Panc1 (cell line): ENCODE measurements around the gene TNN. TPM values are rescaled to one million over a fixed set of nuclear protein-coding genes. Genes with fewer than 3 reads are reported as not detected.

Source experiments
- ATAC-seq: fragments of 200-7000 bp; cut with Tn5 transposase; 2 replicates; pipeline ENCODE4 v1.9.1; 2020; ENCODE audit warnings: mild to moderate bottlenecking, moderate library complexity
- BruUV-seq: library from RNA; stranded (reverse); fragments of 400-500 nt; replicated peaks from 2 replicates; lab custom pipeline; 2021; lab: Mats Ljungman, UMichigan
- CTCF ChIA-PET: fragments of 300-600 bp; sonication (Branson Sonifier 250); formaldehyde crosslinking; loops from one replicate; lab custom pipeline; 2022; ENCODE audit warnings: antibody characterized with exemption; lab: Charles Lee
- POLR2A ChIA-PET: fragments of 300-600 bp; sonication (Branson Sonifier 250); formaldehyde crosslinking; loops from one replicate; lab custom pipeline; 2022; ENCODE audit warnings: antibody characterized with exemption; lab: Charles Lee
- DNase-seq: peaks from one replicate; pipeline ENCODE4 v3.0.0-alpha.2; 2010; ENCODE audit warnings: low read depth, low spot score
- H3K27ac ChIP-seq: 2 replicates; pipeline ENCODE4 v1.5.1; 2011; ENCODE audit warnings: mild to moderate bottlenecking, low read length, inconsistent platforms
- H3K27me3 ChIP-seq: fragments of 200-500 bp; sonication (Bioruptor generic); 2 replicates; pipeline ENCODE4 v1.6.0; 2014; ENCODE audit warnings: low read length, inconsistent platforms; ENCODE audit not compliant: control insufficient read depth, insufficient read depth
- H3K36me3 ChIP-seq: fragments of 200-500 bp; sonication (Bioruptor generic); 2 replicates; pipeline ENCODE4 v1.5.1; 2014; ENCODE audit warnings: inconsistent platforms, mild to moderate bottlenecking, low read length, moderate library complexity; ENCODE audit not compliant: control insufficient read depth, insufficient read depth
- H3K4me1 ChIP-seq: 2 replicates; pipeline ENCODE4 v1.5.1; 2011; ENCODE audit warnings: inconsistent platforms, mild to moderate bottlenecking, low read length, moderate library complexity; ENCODE audit not compliant: control insufficient read depth, insufficient read depth
- H3K4me3 ChIP-seq, 2 experiments: 2 replicates each; pipeline ENCODE4 v1.5.1; 2011 to 2012; ENCODE audit warnings: low read depth in 2 of 2, low read length in 2 of 2, mild to moderate bottlenecking in 2 of 2, inconsistent platforms in 1 of 2, moderate library complexity in 1 of 2
- H3K9me3 ChIP-seq: fragments of 200-500 bp; sonication (Bioruptor generic); 2 replicates; pipeline ENCODE4 v1.5.1; 2014; ENCODE audit warnings: low read depth, mild to moderate bottlenecking, inconsistent platforms, low read length, moderate library complexity; ENCODE audit not compliant: control insufficient read depth, insufficient read depth
- POLR2AphosphoS5 ChIP-seq: IDR thresholded peaks from 2 replicates; pipeline ENCODE4 v1.6.1; 2012; ENCODE audit warnings: mild to moderate bottlenecking, low read depth, low read length, moderate library complexity
- REST ChIP-seq, 2 experiments: IDR thresholded peaks; 2 replicates each; pipeline ENCODE4 v1.6.1; 2011 to 2012; ENCODE audit warnings: low read depth in 2 of 2, control low read depth in 1 of 2, low read length in 1 of 2, mild to moderate bottlenecking in 1 of 2, moderate library complexity in 1 of 2; ENCODE audit not compliant: insufficient read depth in 1 of 2
- SIN3A ChIP-seq: IDR thresholded peaks from 2 replicates; pipeline ENCODE4 v1.6.1; 2012; ENCODE audit warnings: low read depth, mild to moderate bottlenecking, low read length, moderate library complexity, borderline replicate concordance; ENCODE audit not compliant: insufficient read depth
- TCF7L2 ChIP-seq: IDR thresholded peaks from 2 replicates; pipeline ENCODE4 v1.6.1; 2011; ENCODE audit warnings: mild to moderate bottlenecking, low read depth, low read length, inconsistent platforms
- in situ Hi-C: cut with HindIII; loops from 2 replicates; pipeline ENCODE4 v1.10.0; 2016; ENCODE audit warnings: low sequenced_read_pairs, low pct_unique_long_range_greater_than_20kb
- intact Hi-C: fragments of 100-400 bp; cut with micrococcal nuclease; formaldehyde crosslinking; loops from one replicate; pipeline ENCODE4 v1.10.0; 2022; ENCODE audit not compliant: unreplicated experiment
- total RNA-seq: library from RNA; stranded (reverse); gene quantifications from one replicate; pipeline ENCODE4 v1.2.1, GENCODE V29; 2021; ENCODE audit not compliant: unreplicated experiment
- TF ChIP-seq, protein P1 (sequence below): fragments of 450-650 bp; IDR thresholded peaks from 2 replicates; pipeline ENCODE4 v1.5.1; 2017; ENCODE audit warnings: mild to moderate bottlenecking

TNN gene
- total RNA-seq, 1 experiment from 2014 or later, result not detected

DNA sequence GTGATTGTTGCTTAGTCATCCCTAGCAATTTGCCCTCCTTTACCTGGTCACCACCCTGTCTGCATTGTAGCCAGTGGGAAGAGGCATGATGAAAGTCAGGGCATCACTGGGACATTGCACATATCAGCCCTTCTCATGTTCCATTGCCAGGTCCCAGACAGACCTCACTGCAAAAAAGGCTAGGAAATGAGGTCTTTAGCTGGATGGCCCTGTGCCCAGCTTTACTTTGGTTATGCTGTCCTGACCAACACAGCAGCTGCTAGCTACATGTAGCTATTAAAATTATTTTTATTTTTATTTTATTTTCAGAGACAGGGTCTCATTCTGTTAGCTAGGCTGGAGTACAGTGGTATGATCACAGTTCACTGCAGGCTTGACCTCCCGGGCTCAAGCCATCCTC lies 52.9 kb downstream of the TNN start:
- no peaks in the 10 kb centered on the region for H3K9me3 ChIP-seq

GRCh38 chr1:175124861-175125260 lies 57.2 kb downstream of the TNN start:
- in situ Hi-C loops (no loop called here), intact Hi-C loops (loop anchor here (1.0 kb wide), 1 partner anchor 95 kb away; no protein-coding TSS in a partner anchor)
- TF ChIP-seq POLR2AphosphoS5 (no peak), TCF7L2 (no peak), REST (IDR thresholded peaks at IDR 0.05; ENCODE audit: insufficient read depth in 1 of 2, low read depth in 2 of 2, low read length in 1 of 2) (no peak), SIN3A (no peak)
- TF ChIP-seq, protein P1, sequence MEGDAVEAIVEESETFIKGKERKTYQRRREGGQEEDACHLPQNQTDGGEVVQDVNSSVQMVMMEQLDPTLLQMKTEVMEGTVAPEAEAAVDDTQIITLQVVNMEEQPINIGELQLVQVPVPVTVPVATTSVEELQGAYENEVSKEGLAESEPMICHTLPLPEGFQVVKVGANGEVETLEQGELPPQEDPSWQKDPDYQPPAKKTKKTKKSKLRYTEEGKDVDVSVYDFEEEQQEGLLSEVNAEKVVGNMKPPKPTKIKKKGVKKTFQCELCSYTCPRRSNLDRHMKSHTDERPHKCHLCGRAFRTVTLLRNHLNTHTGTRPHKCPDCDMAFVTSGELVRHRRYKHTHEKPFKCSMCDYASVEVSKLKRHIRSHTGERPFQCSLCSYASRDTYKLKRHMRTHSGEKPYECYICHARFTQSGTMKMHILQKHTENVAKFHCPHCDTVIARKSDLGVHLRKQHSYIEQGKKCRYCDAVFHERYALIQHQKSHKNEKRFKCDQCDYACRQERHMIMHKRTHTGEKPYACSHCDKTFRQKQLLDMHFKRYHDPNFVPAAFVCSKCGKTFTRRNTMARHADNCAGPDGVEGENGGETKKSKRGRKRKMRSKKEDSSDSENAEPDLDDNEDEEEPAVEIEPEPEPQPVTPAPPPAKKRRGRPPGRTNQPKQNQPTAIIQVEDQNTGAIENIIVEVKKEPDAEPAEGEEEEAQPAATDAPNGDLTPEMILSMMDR, result no peak
- no TSS peak for BruUV-seq
- Histone ChIP-seq H3K27me3 (no peaks in the 10 kb centered on the region), H3K36me3 (no peaks in the 10 kb centered on the region), H3K27ac (no peak overlapping the region), H3K9me3 (no peaks in the 10 kb centered on the region), H3K4me3 (no peak overlapping the region), H3K4me1 (no peaks in the 10 kb centered on the region)
- ChIA-PET CTCF (interaction anchor here (0.6 to 1.2 kb wide), 14 partner anchors 9 to 1582 kb away, joined by 3 to 31 read pairs (median 6); partner anchors contain the start of gene MRPS14), POLR2A (no interaction called here)
- DNase-seq (no peak), ATAC-seq (no peak)

More for the DNA sequence above, 52.9 kb downstream of the TNN start:
- Histone ChIP-seq H3K4me3 (no peak overlapping the region), H3K4me1 (no peaks in the 10 kb centered on the region), H3K27ac (no peak overlapping the region), H3K36me3 (no peaks in the 10 kb centered on the region), H3K27me3 (no peaks in the 10 kb centered on the region)
- no peak for ATAC-seq
- in situ Hi-C loops, result no loop called here
- no peak for DNase-seq
- BruUV-seq, result no TSS peak
- CTCF ChIA-PET, result no interaction called here
- no peak for TF ChIP-seq SIN3A
- TF ChIP-seq POLR2AphosphoS5, result no peak
- TF ChIP-seq TCF7L2, result no peak
- no peak for TF ChIP-seq REST (IDR thresholded peaks at IDR 0.05; ENCODE audit: insufficient read depth in 1 of 2, low read depth in 2 of 2, low read length in 1 of 2)
- TF ChIP-seq, protein P1, result no peak
- POLR2A ChIA-PET, result no interaction called here
- intact Hi-C loops, result no loop called here
